ENCODE data around the gene WDR20.

The WDR20 gene

GRCh38 chr14:102196902-102197230, 57.2 kb downstream of the WDR20 start:
- TF ChIP-seq REST (IDR thresholded peaks at IDR 0.05; ENCODE audit: low read depth) (no peak), TCF12 (IDR thresholded peaks at IDR 0.05; ENCODE audit: low read depth) (no peak), FOXM1 (IDR thresholded peaks at IDR 0.05; ENCODE audit: borderline replicate concordance, low read depth) (no peak), EGR1 (IDR thresholded peaks at IDR 0.05) (no peak), CREB1 (IDR thresholded peaks at IDR 0.05; ENCODE audit: low read depth) (no peak), NFIC (IDR thresholded peaks at IDR 0.05) (no peak), USF1 (IDR thresholded peaks at IDR 0.05) (no peak), TEAD4 (IDR thresholded peaks at IDR 0.05) (no peak), RAD21 (IDR thresholded peaks at IDR 0.05; ENCODE audit: low read depth) (no peak)

GRCh38 chr14:102197317-102197853, 57.7 kb downstream of the WDR20 start:
- TF ChIP-seq REST (IDR thresholded peaks at IDR 0.05; ENCODE audit: low read depth) (no peak), EP300 (IDR thresholded peaks at IDR 0.05; ENCODE audit: borderline replicate concordance) (no peak), TCF12 (IDR thresholded peaks at IDR 0.05; ENCODE audit: low read depth) (no peak), RAD21 (IDR thresholded peaks at IDR 0.05; ENCODE audit: low read depth) (no peak), TAF1 (IDR thresholded peaks at IDR 0.05; ENCODE audit: low read depth) (no peak), TEAD4 (IDR thresholded peaks at IDR 0.05) (no peak), ZBTB7A (IDR thresholded peaks at IDR 0.05; ENCODE audit: low read depth) (no peak), FOXM1 (IDR thresholded peaks at IDR 0.05; ENCODE audit: borderline replicate concordance, low read depth) (no peak)

GRCh38 chr14:102200690-102201352, 61.1 kb downstream of the WDR20 start:
- TF ChIP-seq FOXM1 (IDR thresholded peaks at IDR 0.05; ENCODE audit: borderline replicate concordance, low read depth), result no peak
- TF ChIP-seq NFIC (IDR thresholded peaks at IDR 0.05), result no peak
- no peak for TF ChIP-seq YY1 (IDR thresholded peaks at IDR 0.05; ENCODE audit: low read depth)
- no peak for TF ChIP-seq EP300 (IDR thresholded peaks at IDR 0.05; ENCODE audit: borderline replicate concordance)
- TF ChIP-seq TEAD4 (IDR thresholded peaks at IDR 0.05), result no peak
- no peak for TF ChIP-seq EGR1 (IDR thresholded peaks at IDR 0.05)
- no peak for TF ChIP-seq TCF12 (IDR thresholded peaks at IDR 0.05; ENCODE audit: low read depth)
- TF ChIP-seq CEBPB (IDR thresholded peaks at IDR 0.05), result no peak

- TF ChIP-seq TEAD4 (IDR thresholded peaks at IDR 0.05) (no peak), USF1 (IDR thresholded peaks at IDR 0.05) (no peak), CEBPB (IDR thresholded peaks at IDR 0.05) (no peak), RAD21 (IDR thresholded peaks at IDR 0.05; ENCODE audit: low read depth) (no peak), TAF1 (IDR thresholded peaks at IDR 0.05; ENCODE audit: low read depth) (no peak), FOXM1 (IDR thresholded peaks at IDR 0.05; ENCODE audit: borderline replicate concordance, low read depth) (no peak), NFIC (IDR thresholded peaks at IDR 0.05) (no peak), CREB1 (IDR thresholded peaks at IDR 0.05; ENCODE audit: low read depth) (no peak), YY1 (IDR thresholded peaks at IDR 0.05; ENCODE audit: low read depth) (no peak), ZBTB7A (IDR thresholded peaks at IDR 0.05; ENCODE audit: low read depth) (no peak), TCF12 (IDR thresholded peaks at IDR 0.05; ENCODE audit: low read depth) (no peak), REST (IDR thresholded peaks at IDR 0.05; ENCODE audit: low read depth) (no peak), EP300 (IDR thresholded peaks at IDR 0.05; ENCODE audit: borderline replicate concordance) (no peak), EGR1 (IDR thresholded peaks at IDR 0.05) (no peak), MAX (IDR thresholded peaks at IDR 0.05) (no peak)
Measured at GRCh38 chr14:102201353-102201738, 61.6 kb downstream of the WDR20 start.

Measured in Ishikawa (cell line).